ENCODE results near the gene NPAS1.

Gene NPAS1

DNA sequence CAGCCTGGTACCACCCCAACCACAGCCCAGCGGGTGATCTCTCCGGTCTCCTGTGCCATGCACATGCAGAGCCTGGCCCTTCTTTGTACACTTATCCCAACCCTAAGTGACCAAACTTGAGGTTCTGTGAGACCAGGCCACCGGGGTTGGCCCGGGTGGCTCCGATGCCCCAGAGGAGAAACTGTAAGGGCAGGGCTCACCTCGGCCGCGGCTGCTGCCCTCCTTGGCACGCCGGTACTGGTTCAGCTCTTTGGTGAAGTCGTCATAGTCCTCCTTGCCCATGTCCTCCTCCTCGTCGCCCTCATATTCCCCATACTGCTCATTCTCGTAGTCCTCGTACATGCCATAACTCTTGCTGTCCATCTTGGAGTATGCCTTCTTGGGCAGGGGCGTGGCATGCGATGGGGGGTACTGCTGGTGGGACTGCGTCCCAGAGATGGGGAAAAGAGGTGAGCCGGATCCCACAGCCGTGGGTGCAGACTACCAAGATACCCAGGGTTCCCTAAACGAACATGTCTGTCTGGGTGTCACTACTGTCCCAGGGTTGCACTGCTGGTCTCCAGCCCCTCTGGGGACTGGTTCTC is 70.2 kb downstream of the NPAS1 start:
- DNase-seq, result no peak

DNA sequence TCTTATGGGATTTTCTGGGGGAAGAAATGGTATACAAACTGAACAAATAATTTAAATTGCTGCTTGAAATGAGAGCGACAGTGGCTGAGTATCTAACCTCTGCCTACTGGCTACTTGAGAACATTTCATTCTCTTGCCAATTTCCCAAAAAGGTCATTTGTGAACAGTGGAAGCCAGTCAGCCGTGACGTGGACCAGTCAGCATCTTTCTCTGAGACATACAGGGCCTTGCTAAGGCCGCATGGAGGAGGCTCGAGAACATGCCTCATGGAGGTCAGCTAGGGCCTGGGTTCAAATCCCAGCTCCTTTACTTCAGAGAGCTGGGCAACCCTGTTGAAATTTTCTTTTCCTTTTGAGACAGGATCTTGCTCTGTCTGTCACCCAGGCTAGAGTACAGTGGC is 73.6 kb downstream of the NPAS1 start:
- no peak for DNase-seq

DNA sequence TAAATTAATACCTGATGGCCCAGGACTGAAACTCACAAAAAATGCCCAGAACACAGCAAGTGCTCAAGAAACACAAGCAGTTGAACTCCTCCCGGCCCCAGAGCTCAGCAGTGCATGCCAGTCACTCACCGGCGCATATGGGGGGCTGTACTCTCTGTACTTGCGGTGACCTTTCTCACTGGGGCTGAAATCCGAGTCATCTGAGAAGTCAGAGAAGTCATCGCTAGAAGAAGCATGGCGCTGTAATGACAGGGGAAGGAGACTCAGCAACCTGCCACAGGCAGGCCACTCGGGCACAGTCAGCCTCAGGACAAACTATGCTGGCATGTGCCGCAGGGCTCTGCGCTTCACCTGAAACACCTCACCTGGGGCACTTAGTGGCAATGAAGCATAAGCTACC is 74.2 kb downstream of the NPAS1 start:
- DNase-seq, result no peak

DNA sequence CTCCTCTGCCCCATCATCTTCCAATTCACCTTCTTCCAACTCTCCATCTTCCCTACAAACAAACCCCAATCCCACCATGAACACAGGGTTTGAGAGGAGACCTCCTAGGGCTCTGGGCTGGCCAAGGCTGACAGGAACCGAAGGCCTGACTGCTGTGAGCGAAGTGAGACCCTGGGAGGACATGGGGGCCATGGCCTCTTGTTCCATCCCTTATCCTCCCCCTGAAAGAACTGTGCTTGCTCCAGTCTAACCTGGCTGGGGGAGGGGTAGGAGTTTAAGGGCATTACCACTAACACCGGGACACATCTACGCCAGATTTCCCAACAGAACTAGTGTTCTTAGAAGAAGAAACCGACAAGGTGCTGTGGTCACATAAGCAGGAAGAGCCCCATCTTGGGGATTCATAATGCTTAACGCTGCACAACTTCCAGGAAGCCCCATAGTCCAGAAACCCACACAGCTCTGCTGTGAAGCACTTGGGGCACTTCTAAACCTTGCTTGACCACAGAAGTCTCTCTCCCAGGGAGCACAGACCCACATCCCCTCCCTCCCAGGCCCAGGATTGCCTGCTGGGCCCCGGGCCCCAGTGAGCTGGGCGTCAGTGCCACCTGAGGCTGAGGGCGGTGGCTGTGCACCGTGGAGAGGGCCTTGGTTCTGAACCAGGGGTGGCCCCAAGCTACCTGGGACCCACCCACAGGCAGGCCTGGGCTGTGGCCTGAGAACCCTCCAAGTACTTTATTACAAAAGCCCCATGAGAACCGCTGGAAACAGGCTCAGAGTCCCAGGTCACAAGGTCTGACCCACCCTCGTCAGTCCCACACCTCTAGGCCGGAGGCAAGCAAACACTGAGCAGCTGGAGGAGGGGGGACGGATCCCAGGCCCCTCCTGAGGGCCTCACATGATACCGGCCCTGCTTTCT is 75.2 kb downstream of the NPAS1 start:
- DNase-seq, result no peak
